ACHN (cell line): ENCODE measurements around the gene METTL16.

ENCODE experiments used
- DNase-seq: peaks from one replicate; pipeline ENCODE4 v3.0.0-alpha.2; 2015
- in situ Hi-C: cut with HindIII; loops from 2 replicates; pipeline ENCODE4 v1.10.0; 2017; ENCODE audit warnings: low sequenced_read_pairs, low pct_ligation_motif_present, low pct_unique_long_range_greater_than_20kb

METTL16 gene

DNA sequence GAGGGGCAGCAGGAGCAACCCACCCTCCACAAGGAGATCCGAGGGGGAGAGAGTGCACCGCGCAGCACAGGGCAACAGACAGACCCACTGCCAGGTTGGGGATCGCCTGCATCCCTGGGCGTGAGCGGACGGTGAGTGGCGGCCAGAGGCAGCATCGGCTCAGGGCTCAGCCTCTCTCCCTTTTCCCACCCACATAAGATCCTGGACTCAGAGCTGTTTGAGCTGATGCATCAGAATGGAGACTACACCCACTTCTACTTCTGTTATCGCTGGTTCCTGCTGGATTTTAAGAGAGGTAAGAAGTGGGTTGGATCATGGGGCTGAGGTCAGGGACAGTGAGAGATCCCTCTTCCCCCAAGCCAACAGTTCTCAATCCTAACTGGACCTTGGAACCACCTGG lies 134.0 kb downstream of the METTL16 start:
- in situ Hi-C loops = no loop called here
- DNase-seq = no peak

GRCh38 chr17:2376107-2376506 lies 135.6 kb downstream of the METTL16 start:
- DNase-seq = no peak
- in situ Hi-C loops = no loop called here

DNA sequence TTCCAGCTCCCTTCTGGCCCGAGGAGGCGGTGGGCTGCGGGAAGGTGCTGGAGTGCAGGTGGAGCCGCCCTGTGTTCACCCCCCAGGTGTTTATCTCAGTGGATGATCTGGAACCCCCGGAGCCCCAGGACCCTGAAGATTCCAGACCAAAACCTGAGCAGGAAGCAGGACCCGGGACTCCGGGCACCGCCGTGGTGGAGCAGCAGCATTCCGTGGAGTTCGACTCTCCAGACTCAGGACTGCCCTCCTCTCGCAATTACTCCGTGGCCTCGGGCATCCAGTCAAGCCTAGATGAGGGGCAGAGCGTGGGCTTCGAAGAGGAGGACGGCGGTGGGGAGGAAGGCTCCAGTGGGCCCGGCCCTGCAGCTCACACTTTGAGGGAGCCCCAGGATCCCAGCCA lies 136.3 kb downstream of the METTL16 start:
- in situ Hi-C loops = no loop called here
- DNase-seq = no peak

DNA sequence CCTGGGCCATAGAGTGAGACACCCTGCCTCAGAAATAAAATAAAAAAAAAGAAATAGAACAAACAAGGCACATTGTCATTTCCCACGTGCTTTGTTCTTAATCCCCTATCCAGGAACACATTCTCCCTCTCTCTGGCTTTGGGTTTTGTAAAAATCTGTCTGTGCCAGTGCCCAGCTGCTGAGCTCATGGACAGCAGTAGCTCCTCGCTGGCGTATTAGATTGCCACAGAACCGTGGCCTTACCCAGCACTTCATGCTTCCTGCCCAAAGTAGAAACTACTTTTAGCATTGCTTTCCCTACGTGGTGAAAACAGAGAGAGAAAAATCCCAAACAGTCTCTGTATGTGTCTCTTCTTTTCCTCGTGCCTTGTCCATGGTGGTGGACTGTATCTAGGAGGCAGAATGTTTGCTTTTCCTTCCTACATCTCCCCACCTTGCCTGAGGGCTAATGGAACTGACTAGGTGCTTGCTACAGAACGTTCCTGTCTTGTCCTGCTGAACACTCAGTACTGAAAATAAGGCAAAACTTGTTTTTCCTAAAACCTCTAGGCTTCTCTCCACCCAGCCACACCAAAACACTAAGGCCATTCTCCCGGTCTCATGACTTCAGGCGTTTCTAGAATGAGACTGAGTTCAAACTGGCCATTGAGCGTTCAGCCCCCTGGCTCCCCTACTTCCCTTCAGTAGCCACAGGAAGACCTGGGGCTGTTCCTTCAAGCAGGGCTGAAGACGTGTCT lies 137.0 kb downstream of the METTL16 start:
- in situ Hi-C loops = no loop called here
- no peak for DNase-seq

DNA sequence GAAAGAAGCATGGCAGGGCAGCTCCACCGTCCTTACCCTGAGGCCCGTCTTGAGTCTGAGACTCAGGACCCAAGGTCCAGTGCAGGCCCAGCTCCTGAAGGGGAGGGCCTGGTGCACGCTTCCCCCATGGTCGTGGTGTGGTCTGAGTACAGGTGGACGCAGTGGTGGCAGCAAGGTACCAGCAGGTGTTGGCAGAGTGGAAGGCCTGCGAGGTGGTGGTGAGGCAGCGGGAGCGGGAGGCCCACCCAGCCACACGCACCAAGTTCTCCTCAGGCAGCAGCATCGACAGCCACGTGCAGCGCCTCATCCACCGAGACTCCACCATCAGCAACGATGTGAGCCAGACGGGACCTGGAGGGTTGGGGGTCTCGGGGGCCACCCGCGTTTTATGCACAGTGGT lies 138.5 kb downstream of the METTL16 start:
- in situ Hi-C loops = no loop called here
- no peak for DNase-seq

GRCh38 chr17:2372681-2373080 lies 139.0 kb downstream of the METTL16 start:
- in situ Hi-C loops = no loop called here
- DNase-seq = no peak

GRCh38 chr17:2372180-2372579 lies 139.5 kb downstream of the METTL16 start:
- in situ Hi-C loops = no loop called here
- DNase-seq = no peak

GRCh38 chr17:2371183-2372130 lies 140.2 kb downstream of the METTL16 start:
- no peak for DNase-seq
- in situ Hi-C loops = no loop called here

GRCh38 chr17:2370211-2370589 lies 141.5 kb downstream of the METTL16 start:
- DNase-seq = no peak
- in situ Hi-C loops = no loop called here

DNA sequence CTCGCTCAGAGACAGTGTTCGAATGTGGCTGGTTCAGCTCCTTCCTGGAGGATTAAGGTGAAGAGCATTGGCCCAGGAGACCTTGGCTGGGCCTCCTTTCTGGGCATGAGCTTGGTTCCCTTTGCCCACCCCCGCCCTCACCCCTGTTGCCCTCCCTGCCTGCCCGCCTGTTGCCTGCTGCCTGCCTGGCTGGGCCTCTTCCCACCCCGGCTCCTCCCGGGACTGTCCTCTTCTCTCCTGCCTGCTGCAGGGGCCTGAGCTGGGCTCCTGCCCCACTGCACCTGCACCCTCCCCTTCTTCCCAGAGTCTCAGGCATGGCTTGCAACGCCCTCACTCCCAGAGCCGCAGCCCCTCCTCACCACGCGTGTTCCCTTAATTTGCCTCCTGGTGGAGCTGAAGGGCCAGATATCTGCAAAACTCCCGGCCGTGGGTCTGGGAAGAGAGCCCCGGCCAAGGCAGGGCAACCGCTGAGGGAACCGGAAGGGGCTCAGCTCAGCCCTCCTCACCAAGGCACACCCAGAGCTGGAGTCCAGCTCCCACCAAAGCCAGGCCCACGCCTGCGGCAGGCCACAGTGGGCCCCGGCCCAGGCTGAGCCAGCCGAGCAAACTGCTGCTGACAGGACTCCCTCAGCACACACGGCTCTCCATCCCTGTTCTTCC lies 142.0 kb downstream of the METTL16 start:
- no peak for DNase-seq
- in situ Hi-C loops = no loop called here

DNA sequence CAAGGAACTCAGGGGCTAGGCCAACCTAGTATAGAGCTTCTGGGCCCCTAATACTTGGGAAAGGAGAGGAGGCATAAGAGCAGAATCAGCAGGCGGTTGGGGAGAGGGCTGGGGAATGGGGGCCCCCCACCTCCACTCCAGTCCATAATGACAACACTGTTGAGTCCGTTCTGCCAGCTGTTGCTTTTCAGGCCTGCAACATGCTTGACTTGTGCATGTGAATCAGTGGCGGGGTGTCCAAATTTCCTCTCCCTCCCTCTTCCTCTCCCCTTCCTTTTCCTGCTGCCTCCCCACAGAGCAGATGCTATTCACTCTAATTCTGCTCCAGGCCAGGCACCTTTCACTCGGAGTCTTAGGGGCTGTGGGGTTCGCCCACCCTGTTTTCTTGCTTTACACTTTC lies 142.6 kb downstream of the METTL16 start:
- DNase-seq = no peak
- in situ Hi-C loops = no loop called here

DNA sequence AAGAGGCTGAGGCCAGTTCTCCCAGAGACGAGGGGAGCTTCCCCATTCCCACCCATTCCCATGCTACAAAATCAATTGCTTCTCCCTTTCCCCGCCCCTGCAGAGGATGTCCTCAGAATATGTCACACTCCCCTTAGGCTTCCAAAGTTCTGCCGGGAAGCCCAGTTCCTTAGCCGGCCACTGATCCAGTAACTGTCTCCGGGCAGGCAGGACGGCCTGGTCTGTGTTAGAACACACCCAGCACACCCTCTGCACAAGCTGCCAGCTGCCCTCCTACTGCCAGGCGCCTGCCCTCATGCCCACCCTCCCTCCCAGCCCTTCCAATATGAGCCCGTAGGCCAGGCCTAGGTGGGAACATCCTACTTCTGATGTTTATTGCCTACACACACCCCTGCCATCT lies 143.3 kb downstream of the METTL16 start:
- in situ Hi-C loops = no loop called here
- no peak for DNase-seq

DNA sequence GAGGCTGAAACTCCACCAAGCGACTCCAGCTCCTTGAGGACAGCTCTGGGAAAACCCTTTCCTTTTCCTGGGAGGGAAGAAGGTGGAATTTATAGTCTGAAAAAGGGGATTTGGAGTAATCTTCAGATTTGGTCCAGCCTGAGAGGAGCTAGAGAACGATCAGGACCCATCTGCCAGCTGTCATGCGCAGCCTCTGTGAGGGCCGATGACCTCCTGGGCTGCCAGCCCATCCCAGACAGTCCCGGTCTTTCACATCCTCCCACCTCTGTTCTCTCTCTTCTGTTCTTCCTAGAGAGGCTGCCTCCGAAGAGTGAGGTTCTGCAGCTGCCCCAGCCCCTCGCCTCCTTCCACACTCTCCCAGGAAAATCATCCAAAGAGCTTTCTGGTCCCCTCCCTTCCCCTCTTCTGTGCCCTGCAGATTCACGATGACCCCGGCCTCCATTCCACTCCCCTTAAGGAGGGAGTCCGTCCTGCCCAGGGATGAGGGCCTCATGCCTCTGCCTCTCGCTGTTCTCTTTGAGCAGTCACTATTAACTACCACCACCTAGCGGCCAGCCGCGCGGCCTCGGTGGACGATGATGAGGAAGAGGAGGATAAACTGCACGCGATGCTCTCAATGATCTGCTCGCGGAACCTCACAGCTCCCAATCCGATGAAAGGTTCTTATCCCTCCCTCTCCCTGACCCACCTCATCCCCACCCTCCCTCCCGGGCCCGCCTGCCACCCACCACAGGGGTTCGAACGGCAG lies 144.8 kb downstream of the METTL16 start:
- DNase-seq = no peak

More for the DNA sequence above, 144.8 kb downstream of the METTL16 start:
- in situ Hi-C loops = no loop called here
